Ascending aorta (tissue), 2 donors: Measurements from ENCODE around the gene VGF. TPM values are rescaled to one million over a fixed set of nuclear protein-coding genes. Genes with fewer than 3 reads are reported as not detected.

Experiments used
- DNase-seq, 2 donors: peaks; one replicate each; pipeline ENCODE4 v3.0.0-alpha.2; 2019; ENCODE audit warnings: low spot score in 2 of 2
- H3K27ac ChIP-seq, 2 donors: fragments of 200-600 bp; sonication (generic); one replicate each; pipeline ENCODE4 v1.5.1; 2016 to 2017; ENCODE audit warnings: mild to moderate bottlenecking in 1 of 2
- H3K27me3 ChIP-seq: fragments of 200-600 bp; sonication (generic); one replicate; pipeline ENCODE4 v1.5.1; 2017
- H3K36me3 ChIP-seq, 2 donors: fragments of 200-600 bp; sonication (generic); one replicate each; pipeline ENCODE4 v1.5.1; 2016
- H3K4me1 ChIP-seq, 2 donors: fragments of 200-600 bp; sonication (generic); one replicate each; pipeline ENCODE4 v1.5.1; 2016 to 2017; ENCODE audit warnings: mild to moderate bottlenecking in 1 of 2
- H3K4me3 ChIP-seq, 2 donors: fragments of 200-600 bp; sonication (generic); one replicate each; pipeline ENCODE4 v1.5.1; 2016 to 2017; ENCODE audit warnings: mild to moderate bottlenecking in 1 of 2
- H3K9me3 ChIP-seq, 2 donors: fragments of 200-600 bp; sonication (generic); one replicate each; pipeline ENCODE4 v1.5.1; 2016
- intact Hi-C: fragments of 100-400 bp; cut with DNase I; formaldehyde crosslinking; loops from one replicate; pipeline ENCODE4 v1.15.1; 2023
- total RNA-seq: library from RNA; depleted of rRNA; stranded (reverse); fragments of >200 nt; gene quantifications from one replicate; pipeline ENCODE4 v1.1.0, GENCODE V29; 2016
- TF ChIP-seq, protein P1 (sequence below), 3 experiments: fragments of 200-600 bp in 2 of 3; fragments of 450-650 bp in 1 of 3; sonication (generic) in 2 of 3; IDR thresholded peaks; one replicate each; pipeline ENCODE4 v1.5.1; 2016 to 2019; ENCODE audit warnings: antibody characterized with exemption in 3 of 3, mild to moderate bottlenecking in 1 of 3, moderate library complexity in 1 of 3

Gene VGF
- total RNA-seq, 1 donor from 2014 or later = not detected

DNA sequence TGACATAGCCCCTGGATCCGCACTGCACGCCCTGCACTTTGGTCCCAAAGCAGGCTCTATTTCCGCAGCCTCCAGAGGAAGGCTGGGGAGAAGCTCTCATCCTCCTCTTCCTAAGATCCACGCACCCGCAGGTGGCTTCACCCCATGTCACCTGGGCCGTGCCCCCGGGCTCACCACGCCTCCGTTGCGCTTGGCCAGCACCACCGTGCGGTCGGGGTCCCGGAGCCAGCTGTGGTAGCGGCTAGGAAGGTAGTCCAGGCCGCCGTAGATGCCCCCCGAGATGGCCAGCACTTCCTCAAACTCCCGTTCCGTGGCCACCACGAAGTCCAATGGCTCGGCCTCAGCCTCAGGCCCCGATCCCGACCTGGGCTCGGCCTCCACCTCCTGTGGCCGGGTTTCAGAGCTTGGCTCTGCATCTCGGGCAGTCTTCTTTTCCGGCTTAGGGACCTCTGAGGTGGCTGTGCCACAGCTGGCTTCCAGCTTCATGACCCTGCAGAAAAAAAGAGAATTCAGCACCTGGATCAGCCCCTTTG is 9.0 kb upstream of the VGF start:
- Histone ChIP-seq H3K36me3 (no peaks in the 10 kb centered on the region), H3K27ac (no peak overlapping the region), H3K27me3 (peaks cover 44% of the 10 kb centered on the region), H3K4me1 (peaks cover 16 to 24% of the 10 kb centered on the region in 2 donors), H3K4me3 (peak overlapping the region in 1 of 2 donors; percentile 16), H3K9me3 (no peaks in the 10 kb centered on the region)
- DNase-seq = no peak
- intact Hi-C loops = no loop called here
- TF ChIP-seq, protein P1, sequence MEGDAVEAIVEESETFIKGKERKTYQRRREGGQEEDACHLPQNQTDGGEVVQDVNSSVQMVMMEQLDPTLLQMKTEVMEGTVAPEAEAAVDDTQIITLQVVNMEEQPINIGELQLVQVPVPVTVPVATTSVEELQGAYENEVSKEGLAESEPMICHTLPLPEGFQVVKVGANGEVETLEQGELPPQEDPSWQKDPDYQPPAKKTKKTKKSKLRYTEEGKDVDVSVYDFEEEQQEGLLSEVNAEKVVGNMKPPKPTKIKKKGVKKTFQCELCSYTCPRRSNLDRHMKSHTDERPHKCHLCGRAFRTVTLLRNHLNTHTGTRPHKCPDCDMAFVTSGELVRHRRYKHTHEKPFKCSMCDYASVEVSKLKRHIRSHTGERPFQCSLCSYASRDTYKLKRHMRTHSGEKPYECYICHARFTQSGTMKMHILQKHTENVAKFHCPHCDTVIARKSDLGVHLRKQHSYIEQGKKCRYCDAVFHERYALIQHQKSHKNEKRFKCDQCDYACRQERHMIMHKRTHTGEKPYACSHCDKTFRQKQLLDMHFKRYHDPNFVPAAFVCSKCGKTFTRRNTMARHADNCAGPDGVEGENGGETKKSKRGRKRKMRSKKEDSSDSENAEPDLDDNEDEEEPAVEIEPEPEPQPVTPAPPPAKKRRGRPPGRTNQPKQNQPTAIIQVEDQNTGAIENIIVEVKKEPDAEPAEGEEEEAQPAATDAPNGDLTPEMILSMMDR (IDR thresholded peaks at IDR 0.05) = no peak

DNA sequence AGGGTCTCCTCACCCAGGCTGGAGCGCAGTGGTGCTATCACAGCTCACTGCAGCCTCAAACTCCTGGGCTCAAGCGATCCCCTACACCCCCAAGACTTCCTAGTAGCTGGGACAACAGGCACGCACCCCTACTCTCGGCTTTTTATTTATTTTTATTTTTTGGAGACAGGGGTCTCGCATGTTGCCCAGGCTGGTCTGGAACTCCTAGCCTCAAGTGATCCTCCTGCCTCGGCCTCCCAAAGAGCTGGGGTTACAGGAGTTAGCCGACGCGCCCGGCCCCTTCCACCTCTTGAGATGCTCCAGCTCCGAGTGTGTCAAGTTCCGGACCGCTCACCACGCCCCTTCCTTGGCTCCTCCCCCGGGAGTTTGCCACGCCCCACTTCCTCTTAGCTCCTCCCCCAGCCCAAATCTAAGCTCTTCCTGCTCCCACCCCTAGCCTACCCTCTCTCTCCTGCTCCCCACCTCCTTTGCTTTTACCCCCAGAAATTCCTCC is 8.4 kb upstream of the VGF start:
- TF ChIP-seq, protein P1 (IDR thresholded peaks at IDR 0.05) = no peak
- Histone ChIP-seq H3K27me3 (peaks cover 45% of the 10 kb centered on the region), H3K4me1 (peaks cover 16 to 25% of the 10 kb centered on the region in 2 donors), H3K4me3 (peak overlapping the region; percentile 18 to 37), H3K36me3 (no peaks in the 10 kb centered on the region), H3K9me3 (no peaks in the 10 kb centered on the region), H3K27ac (no peak overlapping the region)
- intact Hi-C loops = no loop called here
- DNase-seq = no peak

DNA sequence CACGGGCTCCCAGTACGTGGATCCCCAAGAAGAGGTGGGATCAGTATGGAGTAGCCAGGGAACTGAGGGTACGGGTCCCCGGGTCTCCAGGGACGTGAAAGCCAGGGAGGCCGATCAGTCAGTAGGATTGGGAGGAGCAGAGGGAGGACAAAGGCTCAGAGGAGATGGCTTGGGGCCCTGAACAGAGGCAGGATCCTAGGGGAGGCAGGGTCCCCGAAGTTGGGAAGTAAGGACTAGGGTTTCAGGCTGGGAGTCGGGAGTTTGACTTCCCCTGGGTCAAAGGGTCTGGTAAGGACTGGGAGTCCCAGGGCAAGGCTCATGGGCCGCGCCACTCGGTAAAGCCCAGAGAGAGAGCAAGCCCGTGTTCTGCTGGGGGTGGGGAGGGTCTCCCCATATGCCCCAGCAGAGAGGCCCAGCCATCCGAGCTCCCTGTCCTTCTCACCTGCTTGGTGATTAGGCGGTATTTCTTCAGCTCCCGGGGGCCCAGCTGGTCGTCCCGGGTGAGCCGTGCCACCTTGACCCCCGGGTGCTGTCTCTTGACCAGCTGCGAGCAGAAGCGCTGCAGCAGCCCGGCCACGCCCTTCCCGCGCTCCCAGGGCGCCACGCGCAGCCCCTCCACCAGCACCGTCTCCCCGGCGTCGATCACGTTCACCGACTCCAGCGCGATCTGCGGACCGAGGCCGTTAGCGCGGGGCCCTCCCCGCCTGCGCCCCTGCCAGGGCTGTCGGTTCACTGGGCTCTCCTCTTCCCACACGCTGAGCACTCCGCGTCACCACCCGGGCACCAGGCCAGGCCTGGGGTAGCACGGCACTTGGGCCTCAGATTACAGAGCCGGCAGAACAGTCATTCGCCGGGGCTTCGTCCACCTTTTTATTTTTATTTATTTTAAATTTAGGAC is 7.7 kb upstream of the VGF start:
- peaks cover 45% of the 10 kb centered on the region for H3K27me3 ChIP-seq
- H3K36me3 ChIP-seq = no peaks in the 10 kb centered on the region
- H3K9me3 ChIP-seq = no peaks in the 10 kb centered on the region
- peaks cover 16 to 25% of the 10 kb centered on the region in 2 donors for H3K4me1 ChIP-seq
- TF ChIP-seq, protein P1 (IDR thresholded peaks at IDR 0.05) = no peak
- peak overlapping the region; percentile 18 to 37 for H3K4me3 ChIP-seq
- peak in 1 of 2 donors; percentile 82 for DNase-seq
- intact Hi-C loops = no loop called here
- H3K27ac ChIP-seq = no peak overlapping the region

DNA sequence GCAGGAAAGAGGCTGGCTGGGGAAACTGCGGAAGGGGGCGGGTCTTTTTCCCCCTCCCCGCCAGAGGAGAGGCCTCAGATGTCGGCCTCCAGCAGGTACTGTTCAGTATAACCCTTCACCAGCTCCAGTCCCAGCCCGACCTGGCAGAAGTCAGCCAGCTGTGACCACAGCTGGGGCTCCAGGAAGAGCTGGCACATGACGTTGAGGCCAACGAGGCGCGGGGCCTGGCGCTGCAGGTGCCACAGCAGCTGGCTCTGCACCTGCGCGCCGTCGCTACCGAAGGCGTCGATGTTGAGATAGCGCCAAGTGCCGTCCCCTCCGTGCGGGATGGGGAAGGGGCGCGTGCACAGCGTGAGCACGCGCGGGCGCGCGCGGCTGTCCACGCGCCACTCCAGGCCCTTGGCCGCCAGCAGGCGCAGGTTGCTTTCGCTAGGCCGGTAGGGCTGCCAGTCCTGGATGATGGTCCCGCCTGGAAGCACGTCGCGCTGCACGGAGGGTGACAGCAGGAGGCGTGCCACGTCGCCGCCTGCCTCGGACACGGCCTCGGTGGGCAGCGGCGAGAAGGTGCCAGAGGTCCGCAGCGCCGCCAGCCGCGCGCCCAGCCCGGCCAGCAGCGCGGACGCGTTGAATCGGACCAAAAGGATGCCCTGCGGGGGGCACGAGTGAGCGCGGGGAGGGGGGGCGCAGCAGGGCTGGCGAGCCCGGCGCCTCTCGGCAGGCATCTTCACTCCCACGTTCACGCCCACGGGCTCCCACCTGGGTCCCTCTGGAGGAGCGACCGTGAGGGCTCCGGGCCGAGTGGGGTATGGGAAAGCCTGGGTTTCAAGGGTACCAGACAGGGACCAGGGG is 6.9 kb upstream of the VGF start:
- intact Hi-C loops = no loop called here
- no peak overlapping the region for H3K27ac ChIP-seq
- TF ChIP-seq, protein P1 (IDR thresholded peaks at IDR 0.05) = no peak
- no peaks in the 10 kb centered on the region for H3K36me3 ChIP-seq
- no peaks in the 10 kb centered on the region for H3K9me3 ChIP-seq
- peaks cover 45% of the 10 kb centered on the region for H3K27me3 ChIP-seq
- peaks cover 16 to 25% of the 10 kb centered on the region in 2 donors for H3K4me1 ChIP-seq
- peak overlapping the region in 1 of 2 donors; percentile 37 for H3K4me3 ChIP-seq
- DNase-seq = no peak

DNA sequence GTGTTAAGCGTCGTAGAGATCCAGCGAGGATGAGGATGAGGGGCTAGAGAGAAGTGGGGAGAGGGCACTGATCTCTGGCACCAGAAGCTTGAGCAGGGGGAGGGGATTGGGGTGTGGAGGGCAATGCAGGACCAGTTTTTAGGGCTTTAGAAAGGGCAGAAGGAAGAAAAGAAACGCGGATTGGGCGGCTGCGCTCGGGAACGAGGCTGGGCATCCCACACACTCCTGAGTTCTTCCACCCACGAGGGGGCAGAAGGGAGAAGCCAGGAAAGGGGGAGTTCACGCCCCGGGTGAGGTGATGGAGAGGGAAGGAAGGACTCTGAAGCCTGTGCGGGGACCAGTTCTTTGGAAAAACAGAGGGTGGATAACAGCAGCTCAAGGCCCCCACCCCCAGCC is 6.1 kb upstream of the VGF start:
- H3K4me3 ChIP-seq = no peak overlapping the region
- no peaks in the 10 kb centered on the region for H3K36me3 ChIP-seq
- intact Hi-C loops = loop anchor here (2.0 kb wide), 1 partner anchor 27 kb away; no protein-coding TSS in a partner anchor
- peaks cover 16 to 25% of the 10 kb centered on the region in 2 donors for H3K4me1 ChIP-seq
- TF ChIP-seq, protein P1 (IDR thresholded peaks at IDR 0.05) = no peak
- no peaks in the 10 kb centered on the region for H3K9me3 ChIP-seq
- peaks cover 43% of the 10 kb centered on the region for H3K27me3 ChIP-seq
- DNase-seq = no peak
- H3K27ac ChIP-seq = no peak overlapping the region
